ENCODE results near the gene THTPA. TPM values are rescaled to one million over a fixed set of nuclear protein-coding genes. Genes with fewer than 3 reads are reported as not detected.

Gene THTPA
- polyA plus RNA-seq, 3 donors, result 15.3 to 18.2 (median 17.0) TPM

DNA sequence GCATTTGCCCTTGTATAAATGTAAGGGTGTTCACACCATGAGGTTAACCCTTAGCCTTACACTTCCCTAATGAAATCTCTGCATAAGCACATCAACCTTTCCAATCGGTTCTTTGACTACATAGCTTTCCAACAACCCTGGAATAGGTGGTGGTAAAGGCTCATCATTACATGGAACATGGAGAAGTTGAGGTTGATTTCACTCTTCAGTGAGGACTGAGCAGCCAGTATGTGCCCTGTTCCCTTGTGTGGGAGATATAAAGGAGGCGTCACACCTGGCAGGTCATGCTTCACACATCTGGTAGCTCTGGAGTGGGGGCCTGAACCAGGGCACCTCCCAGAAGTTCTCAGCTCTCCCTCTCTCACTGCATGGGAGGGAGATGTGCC lies 44.2 kb downstream of the THTPA start:
- H3K4me1 Mint-ChIP-seq, result no peaks in the 10 kb centered on the region
- H3K4me3 Mint-ChIP-seq, result no peak overlapping the region
- H3K27me3 ChIP-seq (ENCODE audit: control insufficient read depth in 2 of 2, insufficient read depth in 2 of 2, low read length in 2 of 2), result no peaks in the 10 kb centered on the region
- no peaks in the 10 kb centered on the region for H3K4me1 ChIP-seq (ENCODE audit: control insufficient read depth in 1 of 2, insufficient read depth in 2 of 2, low read length in 2 of 2)
- WGBS (ENCODE audit: insufficient coverage), result no CpG with 5 or more reads among the region's 2 CpGs
- H3K9me3 ChIP-seq (replicated peaks in 1 of 2; ENCODE audit: control insufficient read depth in 1 of 2, insufficient read depth in 1 of 2, low read length in 2 of 2), result no peaks in the 10 kb centered on the region
- intact Hi-C loops (cut with micrococcal nuclease), result no loop called here
- H3K9ac ChIP-seq (ENCODE audit: insufficient read depth, low read length, poor library complexity, severe bottlenecking), result no peak overlapping the region
- no peaks in the 10 kb centered on the region for H3K36me3 Mint-ChIP-seq
- peaks cover 0 to 10% (median 0%) of the 10 kb centered on the region in 7 donors for H3K9me3 Mint-ChIP-seq
- no peak overlapping the region for H3K4me3 ChIP-seq (replicated peaks in 1 of 3; ENCODE audit: low read depth in 2 of 3, low read length in 3 of 3)
- no peak overlapping the region for H3K27ac Mint-ChIP-seq
- DNase-seq, result no peak
- TF ChIP-seq, protein P1, sequence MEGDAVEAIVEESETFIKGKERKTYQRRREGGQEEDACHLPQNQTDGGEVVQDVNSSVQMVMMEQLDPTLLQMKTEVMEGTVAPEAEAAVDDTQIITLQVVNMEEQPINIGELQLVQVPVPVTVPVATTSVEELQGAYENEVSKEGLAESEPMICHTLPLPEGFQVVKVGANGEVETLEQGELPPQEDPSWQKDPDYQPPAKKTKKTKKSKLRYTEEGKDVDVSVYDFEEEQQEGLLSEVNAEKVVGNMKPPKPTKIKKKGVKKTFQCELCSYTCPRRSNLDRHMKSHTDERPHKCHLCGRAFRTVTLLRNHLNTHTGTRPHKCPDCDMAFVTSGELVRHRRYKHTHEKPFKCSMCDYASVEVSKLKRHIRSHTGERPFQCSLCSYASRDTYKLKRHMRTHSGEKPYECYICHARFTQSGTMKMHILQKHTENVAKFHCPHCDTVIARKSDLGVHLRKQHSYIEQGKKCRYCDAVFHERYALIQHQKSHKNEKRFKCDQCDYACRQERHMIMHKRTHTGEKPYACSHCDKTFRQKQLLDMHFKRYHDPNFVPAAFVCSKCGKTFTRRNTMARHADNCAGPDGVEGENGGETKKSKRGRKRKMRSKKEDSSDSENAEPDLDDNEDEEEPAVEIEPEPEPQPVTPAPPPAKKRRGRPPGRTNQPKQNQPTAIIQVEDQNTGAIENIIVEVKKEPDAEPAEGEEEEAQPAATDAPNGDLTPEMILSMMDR (IDR thresholded peaks at IDR 0.05), result no peak
- no peaks in the 10 kb centered on the region for H3K79me2 ChIP-seq (ENCODE audit: insufficient read depth, low read length)
- H3K27me3 Mint-ChIP-seq (ENCODE audit: low read depth in 3 of 3), result peaks cover 2 to 5% (median 4%) of the 10 kb centered on the region in 3 donors
- no peak overlapping the region for H3K27ac ChIP-seq (ENCODE audit: low read depth in 1 of 2, low read length in 2 of 2)
- no peaks in the 10 kb centered on the region for H4K20me1 ChIP-seq (ENCODE audit: insufficient read depth, low read length)
- H2AFZ ChIP-seq (ENCODE audit: insufficient read depth, low read depth, low read length, poor library complexity, severe bottlenecking), result no peak overlapping the region
- no peaks in the 10 kb centered on the region for H3K36me3 ChIP-seq (replicated peaks in 1 of 2; ENCODE audit: control insufficient read depth in 1 of 2, insufficient read depth in 2 of 2, low read length in 2 of 2)
- H3K4me2 ChIP-seq (replicated peaks; ENCODE audit: extremely low read depth, low read length, poor library complexity, severe bottlenecking), result no peak overlapping the region

DNA sequence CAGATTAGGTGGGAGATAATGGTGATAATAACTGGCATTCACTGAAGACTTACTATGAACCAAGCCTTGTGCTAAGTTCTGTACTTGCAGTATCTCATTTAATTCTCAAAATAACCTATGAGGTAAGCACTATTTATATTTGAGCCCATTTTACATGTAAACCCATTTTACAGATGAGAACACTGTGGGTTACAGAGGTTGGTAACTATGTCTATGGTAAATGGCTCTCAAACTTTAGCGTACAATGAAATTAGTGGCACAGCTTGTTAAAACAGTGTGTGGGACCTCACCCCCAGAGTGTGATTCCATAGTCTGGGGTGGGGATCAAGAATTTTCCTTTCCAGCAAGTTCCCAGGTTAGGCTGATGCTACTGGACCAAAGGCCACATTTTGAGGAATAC lies 44.7 kb downstream of the THTPA start:
- Histone ChIP-seq H3K27ac (ENCODE audit: low read depth in 1 of 2, low read length in 2 of 2) (no peak overlapping the region), H3K27me3 (ENCODE audit: control insufficient read depth in 2 of 2, insufficient read depth in 2 of 2, low read length in 2 of 2) (no peaks in the 10 kb centered on the region), H3K4me1 (ENCODE audit: control insufficient read depth in 1 of 2, insufficient read depth in 2 of 2, low read length in 2 of 2) (no peaks in the 10 kb centered on the region), H4K20me1 (ENCODE audit: insufficient read depth, low read length) (no peaks in the 10 kb centered on the region), H3K9me3 (replicated peaks in 1 of 2; ENCODE audit: control insufficient read depth in 1 of 2, insufficient read depth in 1 of 2, low read length in 2 of 2) (no peaks in the 10 kb centered on the region), H3K4me3 (replicated peaks in 1 of 3; ENCODE audit: low read depth in 2 of 3, low read length in 3 of 3) (no peak overlapping the region), H3K9ac (ENCODE audit: insufficient read depth, low read length, poor library complexity, severe bottlenecking) (no peak overlapping the region), H2AFZ (ENCODE audit: insufficient read depth, low read depth, low read length, poor library complexity, severe bottlenecking) (no peak overlapping the region), H3K79me2 (ENCODE audit: insufficient read depth, low read length) (no peaks in the 10 kb centered on the region), H3K36me3 (replicated peaks in 1 of 2; ENCODE audit: control insufficient read depth in 1 of 2, insufficient read depth in 2 of 2, low read length in 2 of 2) (no peaks in the 10 kb centered on the region), H3K4me2 (replicated peaks; ENCODE audit: extremely low read depth, low read length, poor library complexity, severe bottlenecking) (no peak overlapping the region)
- H3K4me1 Mint-ChIP-seq, result no peaks in the 10 kb centered on the region
- peaks cover 0 to 10% (median 0%) of the 10 kb centered on the region in 7 donors for H3K9me3 Mint-ChIP-seq
- intact Hi-C loops (cut with micrococcal nuclease), result no loop called here
- TF ChIP-seq, protein P1 (IDR thresholded peaks at IDR 0.05), result no peak
- no peak for DNase-seq
- H3K36me3 Mint-ChIP-seq, result no peaks in the 10 kb centered on the region
- 100% methylated on average over 1 of the region's 1 CpG for WGBS (ENCODE audit: insufficient coverage)
- peaks cover 2 to 5% (median 3%) of the 10 kb centered on the region in 3 donors for H3K27me3 Mint-ChIP-seq (ENCODE audit: low read depth in 3 of 3)
- H3K27ac Mint-ChIP-seq, result no peak overlapping the region
- H3K4me3 Mint-ChIP-seq, result no peak overlapping the region
